DMS 273 treated with DMSO at 0.1 percent for 48 hours (cell line): ENCODE results near the gene MON2.
"Not testable (repeated sequence)": the region's sequence is repeated elsewhere in the genome, so short reads cannot be mapped to it uniquely, and the experiment has no call there.

ENCODE experiments used
- DNase-seq: peaks from one replicate; lab custom pipeline; 2025; lab: John Stamatoyannopoulos, UW

The MON2 gene

GRCh38 chr12:62466594-62467491 is at the start of gene MON2:
MON2 (plus strand) TSS chr12:62466826; CDS start chr12:62467208, 382 bp downstream.
- DNase-seq: peak; percentile 28

GRCh38 chr12:62426089-62426488 is 40.5 kb upstream of the MON2 start:
- DNase-seq: no peak

GRCh38 chr12:62429457-62429856 is 37.2 kb upstream of the MON2 start:
- DNase-seq: no peak

GRCh38 chr12:62434494-62435302 is 31.9 kb upstream of the MON2 start:
- no peak for DNase-seq

- peak; percentile 20 for DNase-seq
These were observed 31.1 kb upstream of the MON2 start for GRCh38 chr12:62435303-62436163.

- DNase-seq: no peak
These were observed 30.5 kb upstream of the MON2 start for GRCh38 chr12:62436164-62436503.

GRCh38 chr12:62438098-62438692 is 28.4 kb upstream of the MON2 start:
- no peak for DNase-seq

- no peak for DNase-seq
These were observed 19.7 kb upstream of the MON2 start for GRCh38 chr12:62446754-62447452.

GRCh38 chr12:62448436-62448835 is 18.2 kb upstream of the MON2 start:
- no peak for DNase-seq

- not testable (repeated sequence) for DNase-seq
These were observed 11.2 kb upstream of the MON2 start for GRCh38 chr12:62455429-62455828.

- DNase-seq: no peak
These were observed 8.0 kb upstream of the MON2 start for GRCh38 chr12:62458626-62459025.

- no peak for DNase-seq
These were observed 6.7 kb upstream of the MON2 start for GRCh38 chr12:62459976-62460375.

- DNase-seq: not testable (repeated sequence)
These were observed 5.3 kb upstream of the MON2 start for GRCh38 chr12:62461171-62461837.

GRCh38 chr12:62463252-62463651 is 3.4 kb upstream of the MON2 start:
- DNase-seq: not testable (repeated sequence)

GRCh38 chr12:62466018-62466593 is 520 bp upstream of the MON2 start:
- DNase-seq: no peak

GRCh38 chr12:62468397-62468796 is 1.8 kb downstream of the MON2 start:
- DNase-seq: no peak

- DNase-seq: no peak
These were observed 2.3 kb downstream of the MON2 start for GRCh38 chr12:62468935-62469334.

GRCh38 chr12:62469704-62470103 is 3.1 kb downstream of the MON2 start:
- DNase-seq: no peak

- no peak for DNase-seq
These were observed 5.1 kb downstream of the MON2 start for GRCh38 chr12:62471734-62472133.

- no peak for DNase-seq
These were observed 5.8 kb downstream of the MON2 start for GRCh38 chr12:62472472-62472871.
